ENCODE measurements around the gene RALGPS2.
"Not testable (repeated sequence)": the region's sequence is repeated elsewhere in the genome, so short reads cannot be mapped to it uniquely, and the experiment has no call there.

Gene RALGPS2

GRCh38 chr1:178739285-178740045, 14.4 kb downstream of the RALGPS2 start:
- no peak for FAIRE-seq
- TF ChIP-seq PAX5 (IDR thresholded peaks at IDR 0.05; ENCODE audit: insufficient read depth, low read length, severe bottlenecking), result no peak
- no peak for TF ChIP-seq SPI1 (IDR thresholded peaks at IDR 0.05; ENCODE audit: low read depth, low read length)
- TF ChIP-seq POLR2A (IDR thresholded peaks at IDR 0.05; ENCODE audit: low read depth, low read length), result no peak
- TF ChIP-seq POLR2AphosphoS5 (IDR thresholded peaks at IDR 0.05; ENCODE audit: low read depth, low read length), result no peak
- no peak for TF ChIP-seq TAF1 (IDR thresholded peaks at IDR 0.05; ENCODE audit: low read depth, low read length)
- no peak for TF ChIP-seq POU2F2 (IDR thresholded peaks at IDR 0.05; ENCODE audit: low read depth, low read length)

GRCh38 chr1:178740491-178740890, 15.4 kb downstream of the RALGPS2 start:
- TF ChIP-seq PAX5 (IDR thresholded peaks at IDR 0.05; ENCODE audit: insufficient read depth, low read length, severe bottlenecking), result no peak
- no peak for TF ChIP-seq TAF1 (IDR thresholded peaks at IDR 0.05; ENCODE audit: low read depth, low read length)
- TF ChIP-seq SPI1 (IDR thresholded peaks at IDR 0.05; ENCODE audit: low read depth, low read length), result no peak
- no peak for TF ChIP-seq POLR2AphosphoS5 (IDR thresholded peaks at IDR 0.05; ENCODE audit: low read depth, low read length)
- TF ChIP-seq POU2F2 (IDR thresholded peaks at IDR 0.05; ENCODE audit: low read depth, low read length), result no peak
- TF ChIP-seq POLR2A (IDR thresholded peaks at IDR 0.05; ENCODE audit: low read depth, low read length), result no peak
- no peak for DNase-seq (ENCODE audit: insufficient read length, low spot score)
- FAIRE-seq, result no peak

More at GRCh38 chr1:178739285-178740045, 14.4 kb downstream of the RALGPS2 start:
- no peak for DNase-seq (ENCODE audit: insufficient read length, low spot score)

- TF ChIP-seq POLR2A (IDR thresholded peaks at IDR 0.05; ENCODE audit: low read depth, low read length) (no peak), TAF1 (IDR thresholded peaks at IDR 0.05; ENCODE audit: low read depth, low read length) (no peak), POLR2AphosphoS5 (IDR thresholded peaks at IDR 0.05; ENCODE audit: low read depth, low read length) (no peak), PAX5 (IDR thresholded peaks at IDR 0.05; ENCODE audit: insufficient read depth, low read length, severe bottlenecking) (no peak), POU2F2 (IDR thresholded peaks at IDR 0.05; ENCODE audit: low read depth, low read length) (no peak), SPI1 (IDR thresholded peaks at IDR 0.05; ENCODE audit: low read depth, low read length) (no peak)
- FAIRE-seq, result no peak
- no peak for DNase-seq (ENCODE audit: insufficient read length, low spot score)
These were observed 15.9 kb downstream of the RALGPS2 start for GRCh38 chr1:178740924-178741323.

GRCh38 chr1:178743801-178744200, 18.8 kb downstream of the RALGPS2 start:
- FAIRE-seq (no peak), DNase-seq (ENCODE audit: insufficient read length, low spot score) (no peak)

GRCh38 chr1:178745260-178745659, 20.2 kb downstream of the RALGPS2 start:
- no peak for TF ChIP-seq SPI1 (IDR thresholded peaks at IDR 0.05; ENCODE audit: low read depth, low read length)
- TF ChIP-seq POLR2A (IDR thresholded peaks at IDR 0.05; ENCODE audit: low read depth, low read length), result no peak
- TF ChIP-seq PAX5 (IDR thresholded peaks at IDR 0.05; ENCODE audit: insufficient read depth, low read length, severe bottlenecking), result no peak
- no peak for TF ChIP-seq TAF1 (IDR thresholded peaks at IDR 0.05; ENCODE audit: low read depth, low read length)
- no peak for TF ChIP-seq POU2F2 (IDR thresholded peaks at IDR 0.05; ENCODE audit: low read depth, low read length)
- no peak for TF ChIP-seq POLR2AphosphoS5 (IDR thresholded peaks at IDR 0.05; ENCODE audit: low read depth, low read length)
- FAIRE-seq (no peak), DNase-seq (ENCODE audit: insufficient read length, low spot score) (no peak)

More at GRCh38 chr1:178743801-178744200, 18.8 kb downstream of the RALGPS2 start:
- TF ChIP-seq TAF1 (IDR thresholded peaks at IDR 0.05; ENCODE audit: low read depth, low read length) (no peak), SPI1 (IDR thresholded peaks at IDR 0.05; ENCODE audit: low read depth, low read length) (no peak), POU2F2 (IDR thresholded peaks at IDR 0.05; ENCODE audit: low read depth, low read length) (no peak), POLR2A (IDR thresholded peaks at IDR 0.05; ENCODE audit: low read depth, low read length) (no peak), POLR2AphosphoS5 (IDR thresholded peaks at IDR 0.05; ENCODE audit: low read depth, low read length) (no peak), PAX5 (IDR thresholded peaks at IDR 0.05; ENCODE audit: insufficient read depth, low read length, severe bottlenecking) (no peak)

- TF ChIP-seq POLR2AphosphoS5 (IDR thresholded peaks at IDR 0.05; ENCODE audit: low read depth, low read length) (no peak), TAF1 (IDR thresholded peaks at IDR 0.05; ENCODE audit: low read depth, low read length) (no peak), POU2F2 (IDR thresholded peaks at IDR 0.05; ENCODE audit: low read depth, low read length) (no peak), POLR2A (IDR thresholded peaks at IDR 0.05; ENCODE audit: low read depth, low read length) (no peak), PAX5 (IDR thresholded peaks at IDR 0.05; ENCODE audit: insufficient read depth, low read length, severe bottlenecking) (no peak), SPI1 (IDR thresholded peaks at IDR 0.05; ENCODE audit: low read depth, low read length) (no peak)
- no peak for FAIRE-seq
- DNase-seq (ENCODE audit: insufficient read length, low spot score), result no peak
These were observed 21.3 kb downstream of the RALGPS2 start for GRCh38 chr1:178746345-178746744.

GRCh38 chr1:178747361-178747760, 22.3 kb downstream of the RALGPS2 start:
- not testable (repeated sequence) for DNase-seq (ENCODE audit: insufficient read length, low spot score)
- peak; percentile 23 for FAIRE-seq

- no peak for DNase-seq (ENCODE audit: insufficient read length, low spot score)
- no peak for FAIRE-seq
- TF ChIP-seq TAF1 (IDR thresholded peaks at IDR 0.05; ENCODE audit: low read depth, low read length), result no peak
- TF ChIP-seq PAX5 (IDR thresholded peaks at IDR 0.05; ENCODE audit: insufficient read depth, low read length, severe bottlenecking), result no peak
- no peak for TF ChIP-seq POU2F2 (IDR thresholded peaks at IDR 0.05; ENCODE audit: low read depth, low read length)
- TF ChIP-seq POLR2A (IDR thresholded peaks at IDR 0.05; ENCODE audit: low read depth, low read length), result no peak
- TF ChIP-seq SPI1 (IDR thresholded peaks at IDR 0.05; ENCODE audit: low read depth, low read length), result no peak
- TF ChIP-seq POLR2AphosphoS5 (IDR thresholded peaks at IDR 0.05; ENCODE audit: low read depth, low read length), result no peak
These were observed 24.6 kb downstream of the RALGPS2 start for GRCh38 chr1:178749581-178750166.

GRCh38 chr1:178751046-178751445, 26.0 kb downstream of the RALGPS2 start:
- no peak for TF ChIP-seq TAF1 (IDR thresholded peaks at IDR 0.05; ENCODE audit: low read depth, low read length)
- TF ChIP-seq POLR2A (IDR thresholded peaks at IDR 0.05; ENCODE audit: low read depth, low read length), result no peak
- TF ChIP-seq POU2F2 (IDR thresholded peaks at IDR 0.05; ENCODE audit: low read depth, low read length), result no peak
- no peak for TF ChIP-seq SPI1 (IDR thresholded peaks at IDR 0.05; ENCODE audit: low read depth, low read length)
- TF ChIP-seq POLR2AphosphoS5 (IDR thresholded peaks at IDR 0.05; ENCODE audit: low read depth, low read length), result no peak
- no peak for TF ChIP-seq PAX5 (IDR thresholded peaks at IDR 0.05; ENCODE audit: insufficient read depth, low read length, severe bottlenecking)
- DNase-seq (ENCODE audit: insufficient read length, low spot score) (no peak), FAIRE-seq (no peak)
